GM21447 (cell line): Measurements from ENCODE around the gene SELENOW.
"Not testable (repeated sequence)": the region's sequence is repeated elsewhere in the genome, so short reads cannot be mapped to it uniquely, and the experiment has no call there.

Experiments
- ATAC-seq: cut with Tn5 transposase; IDR thresholded peaks from one replicate; pipeline ENCODE4 v1.9.1; 2021; ENCODE audit not compliant: unreplicated experiment

Gene SELENOW

DNA sequence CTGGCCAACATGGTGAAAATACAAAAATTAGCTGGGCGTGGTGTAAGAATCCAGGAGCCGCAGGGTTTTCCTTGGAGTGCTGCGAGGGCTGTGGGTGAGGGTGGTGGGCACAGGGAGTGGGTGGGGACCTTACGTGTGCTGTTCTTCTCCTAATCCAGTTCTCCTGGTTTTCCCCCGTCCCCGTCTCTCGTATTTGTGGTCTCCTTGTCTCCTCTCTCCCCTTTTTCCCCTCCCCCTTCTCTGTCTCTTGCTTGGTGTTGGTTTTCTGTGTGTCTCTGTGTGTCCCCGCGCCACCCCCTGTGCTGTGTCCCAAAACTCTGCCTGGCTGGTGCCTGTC lies 1.7 kb downstream of the SELENOW start:
- ATAC-seq, result no peak

DNA sequence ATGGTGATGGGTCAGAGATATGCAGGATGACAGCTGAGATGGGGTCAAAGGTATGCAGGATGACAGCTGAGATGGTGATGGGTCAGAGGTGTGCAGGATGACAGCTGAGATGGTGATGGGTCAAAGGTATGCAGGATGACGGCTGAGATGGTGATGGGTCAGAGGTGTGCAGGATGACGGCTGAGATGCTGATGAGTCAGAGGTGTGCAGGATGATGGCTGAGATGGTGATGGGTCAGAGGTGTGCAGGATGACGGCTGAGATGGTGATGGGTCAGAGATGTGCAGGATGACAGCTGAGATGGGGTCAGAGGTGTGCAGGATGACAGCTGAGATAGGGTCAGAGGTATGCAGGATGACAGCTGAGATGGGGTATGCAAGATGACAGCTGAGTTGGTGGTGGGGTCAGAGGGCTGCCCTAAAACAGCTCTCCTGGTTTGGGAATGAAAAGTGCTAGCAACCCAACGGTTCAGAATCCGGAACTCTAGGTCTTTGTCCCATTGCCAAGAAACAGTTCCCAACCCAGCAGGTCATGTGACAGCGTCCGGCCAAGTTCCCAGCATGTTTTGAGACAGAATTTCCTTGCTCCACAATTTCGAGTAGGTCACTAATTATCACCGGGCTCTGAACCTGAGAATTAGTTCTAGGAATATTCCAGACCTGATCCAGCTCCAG lies 3.2 kb downstream of the SELENOW start:
- ATAC-seq, result no peak

DNA sequence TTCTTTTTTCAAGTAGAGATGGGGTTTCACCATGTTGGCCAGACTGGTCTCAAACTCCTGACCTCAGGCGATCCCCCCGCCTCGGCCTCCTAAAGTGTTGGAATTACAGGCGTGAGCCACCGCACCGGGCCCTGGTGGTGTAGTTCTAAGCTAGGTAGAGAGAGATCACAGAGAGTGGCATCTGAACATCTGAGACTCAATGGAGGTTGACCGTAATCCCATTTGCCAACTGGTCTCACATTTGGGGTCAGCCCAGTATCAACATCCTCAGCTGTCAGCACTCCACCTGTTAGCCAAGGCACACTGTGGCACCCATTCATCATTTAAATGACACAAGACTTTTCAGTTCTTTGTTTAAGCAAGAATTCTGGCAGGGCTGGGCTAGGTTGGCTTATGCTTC lies 8.1 kb downstream of the SELENOW start:
- ATAC-seq, result no peak

DNA sequence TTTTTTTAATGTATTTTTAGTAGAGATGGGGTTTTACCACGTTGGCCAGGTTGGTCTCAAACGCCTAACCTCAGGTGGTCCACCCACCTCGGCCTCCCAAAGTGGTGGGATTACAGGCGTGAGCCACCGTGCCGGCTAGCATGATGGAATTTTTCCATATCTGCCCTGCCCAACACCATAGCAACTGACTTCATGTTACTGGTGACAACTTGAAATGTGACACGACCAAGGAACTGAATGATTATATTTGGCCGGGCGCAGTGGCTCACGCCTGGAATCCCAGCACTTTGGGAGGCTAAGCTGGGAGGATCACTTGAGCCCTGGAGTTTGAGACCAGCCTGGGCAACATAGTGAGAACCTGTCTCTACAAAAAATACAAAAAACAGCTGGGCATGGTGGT lies 8.8 kb downstream of the SELENOW start:
- not testable (repeated sequence) for ATAC-seq

DNA sequence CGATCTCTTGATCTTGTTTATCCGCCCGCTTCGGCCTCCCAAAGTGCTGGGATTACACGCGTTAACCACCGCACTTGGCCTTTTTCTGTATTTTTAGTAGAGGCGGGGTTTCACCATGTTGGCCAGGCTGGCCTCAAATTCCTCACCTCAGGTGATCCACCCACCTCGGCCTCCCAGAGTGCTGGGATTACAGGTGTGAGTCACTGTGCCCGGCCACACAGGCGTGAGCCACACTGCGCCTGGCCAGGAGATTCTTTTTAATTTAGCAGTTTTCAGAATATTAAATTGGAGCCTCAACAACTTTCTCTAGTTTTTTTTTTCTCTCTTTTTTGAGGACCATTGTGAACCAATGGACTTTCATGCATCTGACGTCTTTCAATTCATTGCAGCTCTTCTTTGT lies 11.3 kb downstream of the SELENOW start:
- ATAC-seq, result not testable (repeated sequence)

DNA sequence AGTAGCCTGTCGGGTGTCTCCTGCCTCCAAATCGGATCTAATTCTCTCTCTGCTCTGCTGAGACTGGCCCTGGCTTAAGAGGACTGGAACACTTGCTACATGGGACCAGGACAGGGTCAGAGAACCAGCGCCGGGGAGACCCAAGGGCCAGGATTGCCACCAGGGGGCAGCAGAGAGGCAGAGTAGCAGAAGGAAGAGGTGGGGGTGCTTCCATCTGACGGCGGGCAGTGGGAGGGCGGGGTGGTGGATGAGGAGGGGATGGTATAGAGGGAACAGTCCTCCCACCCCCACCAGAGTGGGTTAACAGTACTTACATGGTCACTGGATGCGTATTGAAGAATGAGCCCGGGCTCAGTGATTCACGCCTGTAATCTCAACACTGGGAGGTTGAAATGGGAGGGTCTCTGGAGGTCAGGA lies 11.9 kb downstream of the SELENOW start:
- ATAC-seq, result no peak

DNA sequence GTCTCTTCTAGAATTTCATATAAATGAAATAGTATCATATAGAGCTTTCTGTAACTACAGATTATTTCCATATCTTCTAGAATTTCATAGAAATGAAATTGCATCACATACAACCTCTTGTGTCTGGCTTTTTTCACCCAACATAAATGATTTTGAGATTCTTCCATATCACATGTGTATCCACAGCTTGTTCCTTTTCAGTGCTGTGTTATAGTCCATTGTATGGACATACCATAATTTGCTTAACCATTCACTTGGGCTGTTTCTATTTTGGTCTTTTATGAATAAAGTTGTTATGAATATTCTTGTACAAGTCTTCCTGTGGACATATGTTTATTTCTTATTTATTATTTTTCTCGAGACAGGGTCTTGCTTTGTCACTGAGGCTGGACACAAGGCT lies 14.1 kb downstream of the SELENOW start:
- ATAC-seq, result no peak

DNA sequence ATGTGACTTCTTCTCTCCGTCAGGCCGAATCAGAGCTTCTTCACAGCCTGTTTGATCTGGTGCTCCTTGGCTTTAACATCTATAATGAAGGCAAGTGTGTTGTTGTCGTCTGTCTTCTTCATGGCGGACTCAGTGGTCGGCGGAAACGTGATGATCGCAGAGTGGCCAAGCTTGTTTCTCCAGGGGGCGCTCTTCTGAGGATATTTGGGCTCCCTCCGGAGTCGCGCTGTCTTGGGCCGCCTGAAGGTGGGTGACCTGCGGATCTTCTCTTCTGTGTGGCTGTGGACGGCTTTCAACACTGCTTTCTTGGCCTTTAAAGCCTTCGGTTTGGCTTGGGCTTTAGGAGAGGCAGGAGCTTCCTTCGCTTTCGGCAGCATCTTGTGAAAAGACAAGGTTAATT lies 16.0 kb downstream of the SELENOW start:
- no peak for ATAC-seq

DNA sequence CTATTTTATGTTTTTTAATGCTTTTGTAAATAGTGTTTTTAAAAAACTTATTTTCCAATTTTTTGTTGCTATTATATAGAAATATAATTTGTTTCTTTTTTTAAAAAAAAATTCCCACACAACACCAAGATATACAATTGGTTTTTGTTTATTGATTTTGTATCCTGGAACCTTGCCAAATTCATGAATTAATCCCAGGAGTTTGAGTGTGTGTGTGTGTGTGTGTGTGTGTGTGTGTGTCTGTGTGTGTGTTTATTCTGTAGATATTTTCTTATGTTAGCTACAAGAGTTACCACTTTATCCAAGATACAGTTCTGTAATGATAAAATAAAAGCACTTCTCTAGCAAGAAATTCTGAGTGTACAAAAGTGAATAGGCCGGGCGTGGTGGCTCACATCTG lies 18.3 kb downstream of the SELENOW start:
- no peak for ATAC-seq

DNA sequence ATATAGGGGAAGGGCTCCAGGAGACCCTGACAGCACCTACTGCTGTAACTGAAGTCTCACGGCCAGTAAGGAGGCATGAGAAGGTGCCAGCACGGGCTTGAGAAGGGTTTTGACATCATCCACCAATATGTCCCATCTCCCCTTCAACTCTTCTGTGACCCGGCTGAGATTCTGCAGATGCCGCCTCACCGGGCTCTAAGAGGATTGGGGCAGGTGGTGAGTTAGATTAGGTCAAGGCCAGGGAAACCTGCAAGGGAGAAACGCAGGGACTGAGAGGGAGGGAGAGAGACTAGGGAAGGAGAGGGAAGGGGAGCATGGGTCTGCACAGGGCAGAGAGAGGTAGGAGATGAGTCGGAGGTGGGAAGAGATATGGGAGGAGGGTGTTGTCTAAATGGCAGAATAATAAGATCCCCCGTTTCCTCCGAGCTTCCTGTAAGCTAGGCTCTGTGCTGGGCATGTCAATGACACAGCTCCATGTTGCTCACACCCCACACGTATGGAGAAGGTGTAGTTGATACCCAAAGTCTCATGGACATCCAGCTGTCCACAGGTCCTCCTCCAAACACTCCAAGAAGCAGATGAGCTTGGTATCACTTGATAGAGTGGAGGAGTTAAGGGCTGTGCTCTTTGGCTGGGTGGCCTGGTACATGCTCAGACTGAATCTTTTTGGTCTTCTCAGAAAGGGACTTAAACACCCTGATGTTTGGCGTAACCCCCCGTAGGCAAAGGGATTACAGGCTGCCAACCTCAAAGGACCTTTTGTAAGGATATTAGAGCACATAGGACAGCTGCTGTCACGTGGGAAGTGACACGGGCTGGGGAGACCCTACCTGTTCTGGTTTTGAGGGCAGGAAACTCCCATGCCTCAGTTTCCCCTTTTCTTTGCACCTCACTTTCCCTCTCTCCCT lies 19.7 kb downstream of the SELENOW start:
- ATAC-seq, result no peak

DNA sequence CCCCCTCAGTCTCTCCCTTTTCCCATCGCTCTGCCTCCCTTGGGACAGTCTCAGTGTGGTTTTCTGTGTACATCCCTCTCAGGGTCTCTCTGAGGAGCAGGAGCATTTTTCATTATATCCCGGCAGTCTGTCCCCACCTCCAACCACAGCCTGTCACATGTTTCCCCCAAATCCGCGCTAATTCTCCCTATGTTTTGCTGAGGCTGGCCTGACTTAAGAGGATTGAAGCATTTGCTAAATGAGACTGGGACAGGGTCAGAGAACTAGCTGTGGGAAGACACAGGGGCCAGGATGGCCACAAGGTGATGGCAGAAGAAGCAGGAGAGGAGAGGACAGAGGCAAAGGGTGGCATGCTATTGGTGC lies 20.4 kb downstream of the SELENOW start:
- ATAC-seq, result no peak

DNA sequence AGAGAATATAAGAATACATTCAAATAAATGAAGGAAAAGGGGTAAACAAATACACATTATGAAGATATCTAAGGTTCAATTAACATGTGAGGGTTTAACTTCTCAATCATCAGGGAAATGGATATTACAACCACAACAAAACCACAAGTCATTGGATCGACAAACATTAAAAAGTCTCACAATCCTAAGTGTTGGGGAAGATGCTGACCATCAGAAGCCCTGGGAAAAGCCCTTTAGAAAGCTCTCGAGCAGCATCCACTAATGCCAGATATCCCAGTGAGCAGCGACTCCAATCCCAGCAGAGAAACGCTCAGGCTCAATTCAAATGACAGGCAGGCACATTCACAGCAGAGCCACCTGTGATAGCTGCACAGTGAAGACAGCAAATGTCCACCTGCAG lies 22.8 kb downstream of the SELENOW start:
- ATAC-seq, result no peak

DNA sequence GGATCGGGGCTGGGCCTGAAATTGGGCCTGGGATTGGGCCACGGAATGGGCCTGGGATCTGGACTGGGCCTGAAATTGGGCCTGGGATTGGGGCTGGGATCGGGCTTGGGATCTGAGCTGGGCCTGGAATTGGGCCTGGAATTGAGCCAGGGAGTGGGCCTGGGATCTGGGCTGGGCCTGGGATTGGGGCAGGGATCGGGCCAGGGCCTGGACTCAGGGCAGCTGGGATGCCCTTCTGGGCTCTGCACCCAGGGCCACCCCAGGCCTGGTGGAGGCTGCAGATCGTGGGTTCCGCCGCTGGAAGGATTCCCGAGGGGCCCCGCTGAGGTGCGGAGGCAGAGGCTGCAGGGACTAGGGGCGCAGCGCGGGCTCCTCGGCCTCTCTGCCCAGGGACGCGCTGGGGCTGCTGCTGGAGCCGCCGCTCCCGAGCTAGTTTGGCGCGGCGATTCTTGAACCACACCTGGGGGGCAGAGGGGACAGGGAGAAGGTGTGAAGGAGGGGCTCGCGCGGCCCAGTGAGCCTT lies 24.1 kb downstream of the SELENOW start:
- ATAC-seq, result no peak

DNA sequence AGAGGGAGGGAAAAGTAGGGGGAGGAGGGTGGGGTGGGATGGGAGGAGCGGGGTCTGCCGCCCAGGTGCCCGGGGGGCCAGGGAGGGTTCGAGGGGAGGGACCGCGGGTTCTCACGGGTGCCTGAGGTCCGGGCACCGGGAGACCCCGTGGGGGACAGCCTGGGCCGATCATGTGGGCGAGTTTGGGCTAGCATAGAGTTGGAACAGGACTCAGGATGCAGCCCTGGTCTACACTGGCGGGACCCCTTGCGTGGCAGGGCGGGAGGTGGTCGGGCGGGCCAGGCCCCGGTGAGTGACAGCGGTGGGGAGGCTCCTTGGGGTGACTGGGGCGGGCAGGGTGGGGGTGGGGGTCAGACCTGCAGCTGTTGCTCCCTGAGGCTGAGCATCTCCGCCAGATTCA lies 24.6 kb downstream of the SELENOW start:
- not testable (repeated sequence) for ATAC-seq

DNA sequence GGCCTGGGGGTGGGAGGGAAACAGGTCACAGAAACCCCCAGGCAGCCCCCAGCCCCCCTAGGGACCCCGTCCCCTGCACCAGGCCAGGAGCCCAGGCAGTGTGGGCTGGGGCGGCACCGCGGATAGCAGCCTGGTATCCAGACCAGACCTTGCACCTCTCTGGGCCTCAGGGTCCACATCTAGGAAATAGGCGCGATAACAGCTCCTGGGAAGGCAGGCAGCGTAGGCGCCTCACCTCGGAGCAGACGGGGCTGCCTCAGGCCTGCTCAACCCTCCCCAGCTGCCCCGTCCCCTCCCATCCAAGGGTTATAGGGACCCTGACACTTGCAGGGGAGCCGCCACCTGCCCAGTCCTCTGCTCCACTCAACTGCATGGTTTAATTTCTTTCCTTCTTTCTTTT lies 25.2 kb downstream of the SELENOW start:
- not testable (repeated sequence) for ATAC-seq

DNA sequence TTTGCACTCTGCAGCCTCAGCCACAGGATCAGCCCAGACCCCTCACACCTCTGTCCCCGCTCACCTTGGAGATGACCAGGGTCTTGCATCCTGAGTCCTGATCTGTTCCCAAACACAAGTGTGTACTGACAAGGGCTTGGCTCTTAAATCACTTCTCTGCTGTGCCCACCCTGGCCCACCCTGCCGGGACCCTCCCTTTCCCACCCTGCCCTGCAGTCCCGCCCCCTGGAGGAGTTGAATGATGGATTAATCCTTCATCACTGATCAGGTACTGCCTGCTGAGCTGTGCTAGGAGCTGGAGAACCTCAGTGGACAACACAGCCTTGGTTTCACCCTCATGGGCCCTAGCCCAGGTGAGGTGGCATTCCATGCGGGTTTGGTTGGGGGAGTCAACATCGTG lies 25.9 kb downstream of the SELENOW start, which contains the start of gene TPRX1:
TSS of gene TPRX1 (minus strand) at position 101 of the 400 bp plus-strand sequence. CDS start at position 89, 12 bp downstream.
- ATAC-seq, result not testable (repeated sequence)

DNA sequence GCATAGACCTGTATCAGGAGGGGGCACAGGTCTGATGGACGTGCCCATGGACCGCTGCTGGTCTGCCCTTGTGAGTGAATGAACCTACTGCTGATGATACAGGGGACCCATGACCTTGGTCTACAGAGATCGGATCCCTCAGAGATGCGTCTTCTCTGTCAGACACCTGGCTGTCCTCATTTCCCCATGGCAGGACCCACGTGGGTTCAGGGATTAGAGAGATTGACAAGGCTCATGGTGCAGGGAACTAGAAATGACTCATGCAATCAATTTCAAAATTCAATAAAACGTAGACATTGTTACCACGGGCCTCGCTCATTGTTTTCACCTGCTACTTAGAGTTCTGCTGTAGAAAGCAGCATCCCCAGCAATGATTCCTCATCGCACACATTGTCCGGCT lies 26.8 kb downstream of the SELENOW start:
- ATAC-seq, result no peak

DNA sequence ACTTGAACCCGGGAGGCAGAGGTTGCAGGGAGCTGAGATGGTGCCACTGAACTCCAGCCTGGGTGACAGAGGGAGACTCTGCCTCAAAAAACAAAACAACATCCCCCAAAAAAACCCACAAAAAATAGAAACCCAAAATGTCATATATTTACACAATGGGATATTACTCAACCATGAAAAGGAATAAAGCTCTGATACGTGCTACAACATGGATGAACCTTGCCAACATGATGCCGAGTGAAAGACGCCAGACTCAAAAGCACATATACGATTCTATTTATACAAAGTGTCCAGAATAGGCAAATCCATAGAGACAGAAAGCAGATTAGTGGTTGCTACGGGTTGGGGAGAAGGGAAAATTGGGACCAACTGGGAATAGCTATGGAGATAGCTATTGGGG lies 27.9 kb downstream of the SELENOW start:
- ATAC-seq, result no peak

DNA sequence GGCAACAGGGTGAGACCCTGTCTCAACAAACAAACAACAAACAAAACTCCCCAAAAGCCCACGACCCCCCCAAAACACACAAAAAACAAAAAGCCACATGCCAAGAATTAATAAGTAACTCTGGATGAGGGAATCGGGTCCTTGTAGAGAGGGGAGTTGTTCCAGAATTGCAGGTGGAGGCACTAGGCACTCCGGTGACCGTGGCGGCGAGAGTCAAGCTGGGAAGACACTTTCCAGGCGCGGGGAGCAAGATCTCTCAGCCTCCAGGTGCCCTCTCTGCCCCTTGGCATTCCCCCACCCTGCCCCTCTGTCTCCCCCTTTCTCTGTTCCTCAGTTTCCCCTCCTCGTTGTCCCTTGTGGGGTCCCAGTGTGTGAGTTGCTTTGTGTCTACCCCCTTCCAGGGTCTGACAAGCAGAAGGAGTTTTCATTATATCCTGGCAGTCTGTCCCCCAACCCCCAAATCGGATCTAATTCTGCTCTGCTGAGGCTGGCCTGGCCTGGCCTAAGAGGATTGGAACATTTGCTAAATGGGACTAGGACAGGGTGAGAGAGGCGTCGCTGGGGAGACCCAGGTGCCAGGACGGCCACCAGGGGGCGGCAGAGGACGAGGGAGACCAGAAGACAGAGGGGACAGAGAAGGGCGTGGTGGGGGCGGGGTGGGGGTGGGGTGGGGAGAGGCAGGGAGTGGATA lies 34.9 kb downstream of the SELENOW start:
- ATAC-seq, result no peak

DNA sequence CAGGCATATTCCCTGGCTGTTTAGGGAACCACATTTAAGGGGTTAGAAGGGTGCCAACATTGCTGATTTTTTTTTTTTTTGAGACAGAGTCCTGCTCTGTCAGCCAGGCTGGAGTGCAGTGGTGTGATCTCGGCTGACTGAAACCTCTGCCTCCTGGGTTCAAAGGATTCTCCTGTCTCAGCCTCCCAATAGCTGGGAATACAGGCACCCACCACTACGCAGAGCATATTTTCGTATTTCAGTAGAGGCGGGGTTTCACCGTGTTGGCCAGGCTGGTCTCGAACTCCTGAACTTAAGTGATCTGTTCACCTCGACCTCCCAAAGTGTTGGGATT lies 35.5 kb downstream of the SELENOW start:
- ATAC-seq, result no peak

DNA sequence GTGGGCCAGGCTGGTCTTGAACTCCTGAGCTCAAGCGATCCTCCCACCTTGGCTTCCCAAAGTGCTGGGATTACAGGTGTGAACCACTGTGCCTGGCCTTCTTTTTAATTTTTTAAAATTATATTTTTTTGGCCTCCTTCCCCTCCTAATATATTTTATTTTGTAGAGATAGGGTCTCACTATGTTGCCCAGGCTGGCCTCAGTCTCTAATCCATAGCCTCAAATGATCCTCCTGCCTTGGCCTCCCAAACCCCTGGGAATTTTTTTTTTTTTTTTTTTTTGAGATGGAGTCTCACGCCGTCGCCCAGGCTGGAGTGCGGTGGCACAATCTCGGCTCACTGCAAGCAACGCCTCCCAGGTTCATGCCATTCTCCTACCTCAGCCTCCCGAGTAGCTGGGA lies 37.8 kb downstream of the SELENOW start:
- ATAC-seq, result not testable (repeated sequence)

DNA sequence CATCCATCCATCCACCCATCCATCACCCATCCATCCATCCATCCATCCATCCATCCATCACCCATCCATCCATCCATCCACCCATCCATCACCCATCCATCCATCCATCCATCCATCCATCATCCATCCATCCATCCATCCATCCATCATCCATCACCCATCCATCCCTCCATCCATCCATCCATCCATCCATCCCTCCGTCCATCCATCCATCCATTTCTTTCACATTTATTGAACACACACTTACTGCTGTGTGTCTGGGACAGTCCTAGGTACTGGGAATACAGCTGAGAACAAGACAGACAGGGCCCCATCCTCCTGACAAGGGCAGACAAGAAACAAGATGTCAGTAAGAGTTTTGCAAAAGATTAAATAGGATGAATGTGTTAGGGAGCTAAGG lies 39.7 kb downstream of the SELENOW start:
- not testable (repeated sequence) for ATAC-seq
